SU-DHL-6 (cell line): Measurements from ENCODE around the gene ACVR2B.

ENCODE experiments used
- H2AFZ ChIP-seq: fragments of 200-600 bp; sonication (generic); 2 replicates; pipeline ENCODE4 v1.6.1; 2014; ENCODE audit warnings: low read depth, mild to moderate bottlenecking, moderate library complexity, mixed read lengths, antibody characterized with exemption, low read length; ENCODE audit not compliant: severe bottlenecking
- H3F3A ChIP-seq: fragments of 200-600 bp; shearing (Covaris generic); 2 replicates; pipeline ENCODE4 v1.6.0; 2016; ENCODE audit warnings: antibody characterized with exemption, mild to moderate bottlenecking; ENCODE audit not compliant: insufficient read depth
- H3K27ac ChIP-seq: fragments of 200-600 bp; sonication (generic); 2 replicates; pipeline ENCODE4 v1.5.1; 2016; ENCODE audit warnings: low read depth, mild to moderate bottlenecking, low read length, moderate library complexity, mixed read lengths
- H3K27me3 ChIP-seq: fragments of 200-600 bp; sonication (generic), shearing (Covaris generic); 2 replicates; pipeline ENCODE4 v1.6.0; 2014; ENCODE audit warnings: mild to moderate bottlenecking, low read length
- H3K36me3 ChIP-seq: fragments of 200-600 bp; sonication (generic); 2 replicates; pipeline ENCODE4 v1.6.1; 2014; ENCODE audit warnings: mild to moderate bottlenecking, low read length, mixed read lengths
- H3K4me2 ChIP-seq: fragments of 300-600, 200-600 bp; shearing (Covaris generic), sonication (generic); 2 replicates; pipeline ENCODE4 v1.6.0; 2014; ENCODE audit warnings: low read length, low read depth, mild to moderate bottlenecking; ENCODE audit not compliant: poor library complexity, severe bottlenecking
- H3K4me3 ChIP-seq: fragments of 200-600 bp; sonication (generic); 2 replicates; pipeline ENCODE4 v1.5.1; 2014; ENCODE audit warnings: antibody characterized with exemption, low read length, mild to moderate bottlenecking, mixed read lengths; ENCODE audit not compliant: insufficient read depth, poor library complexity, severe bottlenecking
- H3K79me2 ChIP-seq: fragments of 200-600 bp; sonication (generic); 2 replicates; pipeline ENCODE4 v1.6.1; 2014; ENCODE audit warnings: mild to moderate bottlenecking, low read length, moderate library complexity; ENCODE audit not compliant: insufficient read depth
- H3K9ac ChIP-seq: fragments of 200-600 bp; sonication (generic); 2 replicates; pipeline ENCODE4 v1.7.0; 2014; ENCODE audit warnings: mild to moderate bottlenecking, low read length
- H3K9me2 ChIP-seq: fragments of 200-600 bp; sonication (generic); replicated peaks from 2 replicates; pipeline ENCODE4 v1.6.1; 2014; ENCODE audit warnings: low read length; ENCODE audit not compliant: insufficient read depth
- H3K9me3 ChIP-seq: fragments of 200-600 bp; sonication (generic); 2 replicates; pipeline ENCODE4 v1.6.1; 2014; ENCODE audit warnings: low read length, mixed read lengths; ENCODE audit not compliant: insufficient read depth
- H4K20me1 ChIP-seq: fragments of 200-600 bp; sonication (generic); 2 replicates; pipeline ENCODE4 v1.6.1; 2014; ENCODE audit warnings: low read depth, mild to moderate bottlenecking, antibody characterized with exemption, low read length, moderate library complexity, mixed read lengths
- CTCF ChIP-seq: fragments of 200-600 bp; sonication (generic); IDR thresholded peaks from one replicate; pipeline ENCODE4 v1.5.1; 2017; ENCODE audit warnings: antibody characterized with exemption, mild to moderate bottlenecking, low read length, moderate library complexity; ENCODE audit not compliant: insufficient read depth, poor library complexity, severe bottlenecking
- EZH2phosphoT487 ChIP-seq: fragments of 200-600 bp; sonication (generic), shearing (Covaris generic); conservative IDR thresholded peaks from 2 replicates; pipeline ENCODE4 v1.6.1; 2018; ENCODE audit warnings: mild to moderate bottlenecking, antibody characterized with exemption, low read length, moderate library complexity, mixed read lengths

Gene ACVR2B

GRCh38 chr3:38533285-38533976, 79.7 kb downstream of the ACVR2B start:
- Histone ChIP-seq H3K9ac (no peak overlapping the region), H3K27me3 (no peaks in the 10 kb centered on the region)
- TF ChIP-seq EZH2phosphoT487, result no peak
- no peak for TF ChIP-seq CTCF

GRCh38 chr3:38534180-38534579, 80.5 kb downstream of the ACVR2B start:
- Histone ChIP-seq H3K27me3 (no peaks in the 10 kb centered on the region), H3K27ac (no peak overlapping the region), H2AFZ (no peak overlapping the region), H3K9ac (no peak overlapping the region), H3K79me2 (no peaks in the 10 kb centered on the region), H3K9me2 (no peaks in the 10 kb centered on the region), H3K36me3 (no peaks in the 10 kb centered on the region), H3K4me2 (no peak overlapping the region), H3K4me3 (no peak overlapping the region), H3F3A (no peaks in the 10 kb centered on the region), H3K9me3 (no peaks in the 10 kb centered on the region), H4K20me1 (no peaks in the 10 kb centered on the region)
- no peak for TF ChIP-seq EZH2phosphoT487
- TF ChIP-seq CTCF, result no peak

More at GRCh38 chr3:38533285-38533976, 79.7 kb downstream of the ACVR2B start:
- Histone ChIP-seq H3K79me2 (no peaks in the 10 kb centered on the region), H3K4me3 (no peak overlapping the region), H3K36me3 (no peaks in the 10 kb centered on the region), H3K9me3 (no peaks in the 10 kb centered on the region), H3F3A (no peaks in the 10 kb centered on the region), H3K4me2 (no peak overlapping the region), H3K27ac (no peak overlapping the region), H3K9me2 (no peaks in the 10 kb centered on the region), H2AFZ (no peak overlapping the region), H4K20me1 (no peaks in the 10 kb centered on the region)

- H3K9ac ChIP-seq, result no peak overlapping the region
Measured at GRCh38 chr3:38534604-38535003, 80.9 kb downstream of the ACVR2B start.

More at GRCh38 chr3:38534604-38535003, 80.9 kb downstream of the ACVR2B start:
- TF ChIP-seq CTCF, result no peak
- TF ChIP-seq EZH2phosphoT487, result no peak
- no peaks in the 10 kb centered on the region for H3F3A ChIP-seq
- no peak overlapping the region for H3K27ac ChIP-seq
- H3K9me3 ChIP-seq, result no peaks in the 10 kb centered on the region
- no peaks in the 10 kb centered on the region for H3K27me3 ChIP-seq
- no peak overlapping the region for H3K4me3 ChIP-seq
- no peak overlapping the region for H3K4me2 ChIP-seq
- no peaks in the 10 kb centered on the region for H3K9me2 ChIP-seq
- no peaks in the 10 kb centered on the region for H3K36me3 ChIP-seq
- H4K20me1 ChIP-seq, result no peaks in the 10 kb centered on the region
- no peak overlapping the region for H2AFZ ChIP-seq
- no peaks in the 10 kb centered on the region for H3K79me2 ChIP-seq
